A549 (cell line): ENCODE data around the gene TBC1D22A. TPM values are rescaled to one million over a fixed set of nuclear protein-coding genes. Genes with fewer than 3 reads are reported as not detected.

ENCODE experiments used
- ATAC-seq, 2 experiments: fragments of 200-7000 bp in 1 of 2; fragments of >200 bp in 1 of 2; cut with Nextera tagmentation in 1 of 2; cut with Tn5 transposase in 1 of 2; 3 replicates each; pipeline versions ENCODE4 v1.8.0 to v1.9.1; 2018 to 2020; ENCODE audit warnings: mild to moderate bottlenecking in 1 of 2, moderate library complexity in 1 of 2
- CTCF ChIA-PET: fragments of 300-600 bp; sonication (Branson Sonifier 250); formaldehyde crosslinking; extraction: SDS; loops from one replicate; lab custom pipeline; 2021; ENCODE audit warnings: antibody characterized with exemption, inconsistent platforms; lab: Yijun Ruan, JAX
- POLR2A ChIA-PET: fragments of 350-600 bp; formaldehyde crosslinking; extraction: SDS; loops from one replicate; lab custom pipeline; 2021; ENCODE audit warnings: antibody characterized with exemption, inconsistent platforms; lab: Yijun Ruan, JAX
- DNase-seq, 2 experiments: peaks; one replicate each; pipeline versions ENCODE4 v3.0.0 to v3.0.0-alpha.2; 2011 to 2016; ENCODE audit warnings: low read depth in 1 of 2, low spot score in 1 of 2
- FAIRE-seq: peaks from 2 replicates; lab custom pipeline; 2011; peaks lifted over from hg19 to GRCh38; lab: Jason Lieb, UNC
- H3K27ac ChIP-seq, 2 experiments: fragments of >200 bp; sonication (Bioruptor Twin); formaldehyde crosslinking; 3 replicates each; pipeline ENCODE4 v1.5.1; 2016 to 2017
- H3K4me1 ChIP-seq: fragments of >200 bp; sonication (Bioruptor Twin); formaldehyde crosslinking; 3 replicates; pipeline ENCODE4 v1.6.1; 2016
- H3K4me2 ChIP-seq: fragments of >200 bp; sonication (Bioruptor Twin); formaldehyde crosslinking; 3 replicates; pipeline ENCODE4 v1.6.1; 2016
- H3K4me3 ChIP-seq: fragments of >200 bp; sonication (Bioruptor Twin); formaldehyde crosslinking; 3 replicates; pipeline ENCODE4 v1.5.1; 2016
- H3K9me3 ChIP-seq: fragments of >200 bp; sonication (Bioruptor Twin); formaldehyde crosslinking; 3 replicates; pipeline ENCODE4 v1.6.1; 2016
- BHLHE40 ChIP-seq: IDR thresholded peaks from 2 replicates; pipeline ENCODE4 v1.6.1; 2012; ENCODE audit warnings: low read depth, low read length, inconsistent platforms
- CBX2 ChIP-seq: fragments of 200-600 bp; sonication (generic); IDR thresholded peaks from 2 replicates; pipeline ENCODE4 v1.6.1; 2016; ENCODE audit warnings: low read depth, mild to moderate bottlenecking, borderline replicate concordance
- CTCF ChIP-seq: fragments of >200 bp; sonication (Bioruptor Twin); formaldehyde crosslinking; IDR thresholded peaks from 3 replicates; pipeline ENCODE4 v1.5.1; 2016
- EHMT2 ChIP-seq: fragments of 200-600 bp; sonication (generic); IDR thresholded peaks from 2 replicates; pipeline ENCODE4 v1.6.1; 2016; ENCODE audit warnings: antibody characterized with exemption, low read depth, mild to moderate bottlenecking, moderate library complexity
- ESRRA ChIP-seq: fragments of 150-350 bp; IDR thresholded peaks from 2 replicates; pipeline ENCODE4 v1.6.1; 2014; ENCODE audit warnings: mild to moderate bottlenecking, low read length, borderline replicate concordance
- FOSL2 ChIP-seq, 2 experiments: fragments of 450-650 bp in 1 of 2; fragments of >200 bp in 1 of 2; sonication (Bioruptor Twin) in 1 of 2; formaldehyde crosslinking; IDR thresholded peaks; 2 replicates each; pipeline versions ENCODE4 v1.5.0 to v1.6.1; 2016 to 2020; ENCODE audit warnings: mild to moderate bottlenecking in 1 of 2, moderate library complexity in 1 of 2
- HEYL ChIP-seq: fragments of 250-450 bp; sonication (Bioruptor Pico); IDR thresholded peaks from 2 replicates; pipeline ENCODE4 v1.8.0; 2021; ENCODE audit warnings: mild to moderate bottlenecking, moderate library complexity
- HMGXB4 ChIP-seq: fragments of 250-450 bp; sonication (Bioruptor Pico); IDR thresholded peaks from 2 replicates; pipeline ENCODE4 v1.5.0; 2021; ENCODE audit warnings: mild to moderate bottlenecking, moderate library complexity, borderline replicate concordance
- MAFK ChIP-seq: fragments of 450-650 bp; IDR thresholded peaks from 2 replicates; pipeline ENCODE4 v1.6.1; 2014; ENCODE audit not compliant: partially characterized antibody
- MAZ ChIP-seq: fragments of 150-350 bp; IDR thresholded peaks from 2 replicates; pipeline ENCODE4 v1.6.1; 2014; ENCODE audit warnings: antibody characterized with exemption, low read depth, low read length, borderline replicate concordance
- NPAS2 ChIP-seq: fragments of 250-450 bp; sonication (Bioruptor Pico); IDR thresholded peaks from 2 replicates; pipeline ENCODE4 v1.8.0; 2022; ENCODE audit warnings: mild to moderate bottlenecking, moderate library complexity, borderline replicate concordance
- PBX3 ChIP-seq: IDR thresholded peaks from 2 replicates; pipeline ENCODE4 v1.6.1; 2012
- PHF8 ChIP-seq: fragments of 200-600 bp; sonication (generic); IDR thresholded peaks from 2 replicates; pipeline ENCODE4 v1.6.1; 2016; ENCODE audit warnings: low read depth, mild to moderate bottlenecking, antibody characterized with exemption, moderate library complexity, borderline replicate concordance
- POLR2A ChIP-seq: IDR thresholded peaks from 2 replicates; pipeline ENCODE4 v1.6.1; 2012; ENCODE audit warnings: mild to moderate bottlenecking, low read length
- POLR2AphosphoS2 ChIP-seq: conservative IDR thresholded peaks from 2 replicates; pipeline ENCODE4 v1.6.1; 2012; ENCODE audit warnings: low read length, improper control_type of control experiment, inconsistent platforms
- REST ChIP-seq: fragments of 200-600 bp; sonication (generic); IDR thresholded peaks from 2 replicates; pipeline ENCODE4 v1.6.1; 2016; ENCODE audit warnings: antibody characterized with exemption, mild to moderate bottlenecking, moderate library complexity
- SMC3 ChIP-seq: fragments of >200 bp; sonication (Bioruptor Twin); formaldehyde crosslinking; IDR thresholded peaks from 3 replicates; pipeline ENCODE4 v1.6.1; 2018; ENCODE audit warnings: inconsistent platforms
- SREBF2 ChIP-seq: fragments of 450-650 bp; IDR thresholded peaks from 2 replicates; pipeline ENCODE4 v1.6.1; 2014; ENCODE audit warnings: mild to moderate bottlenecking, moderate library complexity
- TP53 ChIP-seq: fragments of 250-450 bp; sonication (Bioruptor Pico); IDR thresholded peaks from 2 replicates; pipeline ENCODE4 v1.5.0; 2021; ENCODE audit warnings: mild to moderate bottlenecking, moderate library complexity
- ZC3H11A ChIP-seq: fragments of 450-650 bp; IDR thresholded peaks from 2 replicates; pipeline ENCODE4 v1.6.1; 2014; ENCODE audit warnings: antibody characterized with exemption, mild to moderate bottlenecking
- WGBS: methylation state at CpG from one replicate; pipeline ENCODE4 v1.1.6; 2017; ENCODE audit errors: missing lambda C conversion rate; 5-methylcytosine and 5-hydroxymethylcytosine counted together
- polyA plus RNA-seq, 4 experiments: library from polyadenylated mRNA; depleted of rRNA in 3 of 4; stranded (reverse); fragments of >200 nt; fragmentation: RNase III in 1 of 4; extraction: RNeasy Plus Mini Kit Qiagen cat#74134 plus additional on column Dnase treatment in 1 of 4; gene quantifications; 2 replicates in 3 of 4; 3 replicates in 1 of 4; pipeline ENCODE4 v1.2.3, GENCODE V29; 2011 to 2017

The TBC1D22A gene
- polyA plus RNA-seq, 2 of the 4 experiments (the other 2 are of a cell fraction) = 8.9 to 10.8 TPM

GRCh38 chr22:46842606-46843005 lies 80.2 kb downstream of the TBC1D22A start:
- 89% methylated on average over 6 of the region's 11 CpGs for WGBS
- ATAC-seq (no peak), DNase-seq (no peak), FAIRE-seq (no peak)
- Histone ChIP-seq H3K27ac (no peak overlapping the region), H3K4me1 (peaks cover 9% of the 10 kb centered on the region; the same call in 1 of the 3 replicates), H3K9me3 (no peaks in the 10 kb centered on the region; the same call in 2 of the 3 replicates), H3K4me2 (no peak overlapping the region), H3K4me3 (no peak overlapping the region)
- ChIA-PET POLR2A (no interaction called here), CTCF (interaction anchor here (1.7 kb wide), 1 partner anchor 10 kb away, joined by 4 read pairs; no protein-coding TSS in a partner anchor)
- TF ChIP-seq POLR2AphosphoS2 = no peak
- TF ChIP-seq MAFK = no peak
- no peak for TF ChIP-seq EHMT2
- TF ChIP-seq CBX2 = no peak
- no peak for TF ChIP-seq PBX3
- TF ChIP-seq HEYL (CRISPR knock-in tag) = no peak
- no peak for TF ChIP-seq ESRRA
- no peak for TF ChIP-seq ZC3H11A
- no peak for TF ChIP-seq PHF8
- no peak for TF ChIP-seq HMGXB4 (CRISPR knock-in tag)
- no peak for TF ChIP-seq FOSL2 (IDR thresholded peaks at IDR 0.05)
- no peak for TF ChIP-seq FOSL2 (CRISPR knock-in tag; IDR thresholded peaks at IDR 0.05)
- no peak for TF ChIP-seq REST
- TF ChIP-seq MAZ = no peak
- TF ChIP-seq BHLHE40 = no peak
- TF ChIP-seq NPAS2 = no peak
- TF ChIP-seq SMC3 = no peak
- TF ChIP-seq SREBF2 = no peak
- TF ChIP-seq TP53 (CRISPR knock-in tag) = no peak
- no peak for TF ChIP-seq POLR2A
- no peak for TF ChIP-seq CTCF
